ENCODE results near the gene HDAC8.

Gene HDAC8

DNA sequence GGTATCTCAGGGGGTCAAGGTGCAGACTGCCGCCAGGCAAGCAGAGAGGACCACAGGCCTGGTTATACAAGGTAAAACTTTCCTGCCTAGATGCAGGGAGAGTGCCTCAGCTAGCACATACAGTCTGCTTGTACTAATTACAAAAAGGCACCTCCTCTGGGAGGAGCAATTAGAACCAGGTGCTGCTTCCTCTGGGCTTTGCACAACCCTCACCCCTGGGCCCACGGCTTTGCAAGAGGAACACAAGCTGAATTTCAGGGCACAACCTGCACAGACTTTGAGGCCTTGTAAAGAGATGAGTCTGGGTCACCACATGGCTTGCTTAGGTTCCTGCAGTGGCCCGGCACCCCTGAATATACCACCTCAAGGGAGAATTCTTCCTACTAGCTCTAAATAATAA is 257.8 kb downstream of the HDAC8 start:
- no peak for DNase-seq (ENCODE audit: extremely low spot score)
- CTCF ChIA-PET = no interaction called here
- POLR2A ChIA-PET = no interaction called here
- TF ChIP-seq, protein P1, sequence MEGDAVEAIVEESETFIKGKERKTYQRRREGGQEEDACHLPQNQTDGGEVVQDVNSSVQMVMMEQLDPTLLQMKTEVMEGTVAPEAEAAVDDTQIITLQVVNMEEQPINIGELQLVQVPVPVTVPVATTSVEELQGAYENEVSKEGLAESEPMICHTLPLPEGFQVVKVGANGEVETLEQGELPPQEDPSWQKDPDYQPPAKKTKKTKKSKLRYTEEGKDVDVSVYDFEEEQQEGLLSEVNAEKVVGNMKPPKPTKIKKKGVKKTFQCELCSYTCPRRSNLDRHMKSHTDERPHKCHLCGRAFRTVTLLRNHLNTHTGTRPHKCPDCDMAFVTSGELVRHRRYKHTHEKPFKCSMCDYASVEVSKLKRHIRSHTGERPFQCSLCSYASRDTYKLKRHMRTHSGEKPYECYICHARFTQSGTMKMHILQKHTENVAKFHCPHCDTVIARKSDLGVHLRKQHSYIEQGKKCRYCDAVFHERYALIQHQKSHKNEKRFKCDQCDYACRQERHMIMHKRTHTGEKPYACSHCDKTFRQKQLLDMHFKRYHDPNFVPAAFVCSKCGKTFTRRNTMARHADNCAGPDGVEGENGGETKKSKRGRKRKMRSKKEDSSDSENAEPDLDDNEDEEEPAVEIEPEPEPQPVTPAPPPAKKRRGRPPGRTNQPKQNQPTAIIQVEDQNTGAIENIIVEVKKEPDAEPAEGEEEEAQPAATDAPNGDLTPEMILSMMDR (IDR thresholded peaks at IDR 0.05; ENCODE audit: control extremely low read depth, extremely low read depth, low read depth, missing control alignments) = no peak

DNA sequence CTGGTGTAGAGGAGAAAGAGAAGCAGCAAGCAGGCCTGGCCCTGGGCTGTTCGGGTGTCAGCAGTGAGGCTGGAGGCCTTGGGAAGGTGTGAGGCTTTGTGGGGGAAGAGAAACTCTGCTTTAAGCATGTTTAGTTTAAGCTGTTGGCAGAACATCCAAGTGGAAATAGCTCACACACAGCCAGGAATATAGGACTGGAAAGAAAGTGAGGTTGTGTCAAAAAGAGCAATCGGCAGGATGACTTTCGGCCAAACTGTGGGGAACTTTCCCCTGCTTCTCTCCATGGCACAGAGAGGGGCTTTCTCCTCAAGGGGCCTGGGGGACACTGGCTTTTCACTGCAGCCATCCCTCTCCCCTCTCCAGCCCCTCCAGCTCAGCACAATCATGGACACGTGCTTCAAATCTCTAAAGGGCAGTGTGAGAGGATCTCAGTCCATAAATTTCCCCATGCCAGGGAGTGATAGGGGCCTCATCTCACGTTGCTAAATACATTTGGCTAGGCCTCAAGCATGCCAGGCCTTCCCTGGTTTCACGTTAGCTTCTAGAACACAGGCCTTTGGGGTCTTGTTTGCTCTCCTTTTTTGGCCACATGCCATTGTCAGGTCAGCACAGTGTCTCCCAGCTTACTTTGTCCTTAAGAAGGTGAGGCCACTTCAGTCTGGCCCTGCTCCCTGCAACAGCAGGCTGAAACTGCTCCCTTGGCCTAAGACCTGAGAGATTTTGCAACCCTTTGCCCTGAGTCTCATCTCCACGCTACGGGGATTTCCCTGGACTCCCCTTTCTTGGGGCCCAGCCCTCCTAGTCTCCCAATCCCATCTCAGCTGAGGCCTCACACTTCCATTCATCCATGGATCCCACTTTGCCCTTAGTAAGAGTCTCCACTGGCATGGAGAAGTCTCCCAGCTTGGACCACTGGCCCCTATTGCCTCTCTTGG is 258.7 kb downstream of the HDAC8 start:
- POLR2A ChIA-PET = no interaction called here
- no peak for DNase-seq (ENCODE audit: extremely low spot score)
- TF ChIP-seq, protein P1 (IDR thresholded peaks at IDR 0.05; ENCODE audit: control extremely low read depth, extremely low read depth, low read depth, missing control alignments) = no peak
- CTCF ChIA-PET = no interaction called here

DNA sequence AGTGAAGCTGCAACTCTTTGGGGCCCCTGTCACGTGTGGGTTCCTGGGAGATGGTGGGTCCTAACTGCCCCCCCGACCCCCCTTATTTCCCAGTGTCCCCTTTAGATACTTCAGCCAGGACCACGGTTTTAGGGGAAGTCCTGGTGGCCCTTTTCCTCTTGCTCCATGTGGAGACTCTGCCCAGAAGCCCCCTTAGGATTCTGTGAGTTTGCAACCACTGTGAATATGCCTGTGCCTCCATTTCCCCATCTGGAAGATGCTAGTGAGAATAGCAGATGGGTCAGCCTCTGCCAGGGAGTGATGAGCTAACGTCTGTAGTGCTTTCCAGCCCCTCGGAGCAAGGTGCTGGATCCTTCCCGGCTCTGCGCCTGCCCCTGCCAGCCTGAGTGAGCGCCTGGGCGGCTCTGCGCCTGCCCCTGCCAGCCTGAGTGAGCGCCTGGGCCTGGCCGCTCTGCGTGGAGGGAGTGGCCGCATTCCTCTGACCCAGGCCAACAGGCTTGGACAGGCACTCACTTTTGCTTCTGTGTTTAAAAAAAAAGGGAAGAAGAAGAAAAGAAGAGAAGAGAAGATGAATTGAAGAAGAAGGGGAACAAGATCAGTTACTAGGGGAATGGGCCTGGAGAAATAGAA is 260.2 kb downstream of the HDAC8 start:
- ChIA-PET POLR2A (no interaction called here), CTCF (no interaction called here)
- TF ChIP-seq, protein P1 (IDR thresholded peaks at IDR 0.05; ENCODE audit: control extremely low read depth, extremely low read depth, low read depth, missing control alignments) = no peak
- no peak for DNase-seq (ENCODE audit: extremely low spot score)

DNA sequence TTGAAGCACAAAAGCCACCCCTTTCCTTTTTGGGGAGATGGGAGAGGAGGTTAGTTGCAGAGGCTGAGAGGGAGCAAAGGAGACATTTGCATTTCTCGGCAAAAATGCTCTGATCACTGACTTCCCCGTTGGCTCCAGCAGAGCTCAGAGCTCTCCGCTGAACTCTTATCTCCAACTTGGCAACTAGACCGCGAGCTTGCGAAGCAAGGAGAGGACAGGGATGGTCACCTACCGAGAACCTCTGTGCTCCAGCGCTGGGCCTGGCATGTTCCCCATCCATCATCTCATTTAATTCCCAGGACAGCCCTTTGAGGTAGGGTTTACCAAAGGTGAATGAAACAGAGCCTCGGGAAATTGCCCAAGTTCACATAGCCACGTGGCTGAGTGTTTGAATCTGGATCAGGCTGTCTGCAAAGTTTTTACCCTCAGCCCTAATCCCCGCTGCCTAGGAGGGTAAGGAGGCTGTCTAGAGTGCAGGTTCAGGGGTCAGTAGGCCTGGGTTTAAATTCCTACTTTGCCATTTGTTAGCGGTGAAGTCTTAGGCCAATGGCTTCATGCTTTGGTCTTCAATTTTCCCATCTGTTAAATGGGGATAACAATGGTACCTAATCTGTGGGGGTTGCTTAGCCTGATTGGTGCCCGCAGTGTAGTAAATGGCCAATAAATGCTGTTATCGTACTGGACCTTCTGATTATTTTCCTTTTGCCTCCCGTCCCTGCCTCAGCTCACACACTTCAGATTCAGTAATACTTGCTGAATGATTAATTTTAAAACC is 263.2 kb downstream of the HDAC8 start:
- no peak for DNase-seq (ENCODE audit: extremely low spot score)
- TF ChIP-seq, protein P1 (IDR thresholded peaks at IDR 0.05; ENCODE audit: control extremely low read depth, extremely low read depth, low read depth, missing control alignments) = no peak
- CTCF ChIA-PET = no interaction called here
- POLR2A ChIA-PET = interaction anchor here (0.9 kb wide), 1 partner anchor 32 kb away, joined by 3 read pairs; the partner anchor contains the start of gene RPS4X

DNA sequence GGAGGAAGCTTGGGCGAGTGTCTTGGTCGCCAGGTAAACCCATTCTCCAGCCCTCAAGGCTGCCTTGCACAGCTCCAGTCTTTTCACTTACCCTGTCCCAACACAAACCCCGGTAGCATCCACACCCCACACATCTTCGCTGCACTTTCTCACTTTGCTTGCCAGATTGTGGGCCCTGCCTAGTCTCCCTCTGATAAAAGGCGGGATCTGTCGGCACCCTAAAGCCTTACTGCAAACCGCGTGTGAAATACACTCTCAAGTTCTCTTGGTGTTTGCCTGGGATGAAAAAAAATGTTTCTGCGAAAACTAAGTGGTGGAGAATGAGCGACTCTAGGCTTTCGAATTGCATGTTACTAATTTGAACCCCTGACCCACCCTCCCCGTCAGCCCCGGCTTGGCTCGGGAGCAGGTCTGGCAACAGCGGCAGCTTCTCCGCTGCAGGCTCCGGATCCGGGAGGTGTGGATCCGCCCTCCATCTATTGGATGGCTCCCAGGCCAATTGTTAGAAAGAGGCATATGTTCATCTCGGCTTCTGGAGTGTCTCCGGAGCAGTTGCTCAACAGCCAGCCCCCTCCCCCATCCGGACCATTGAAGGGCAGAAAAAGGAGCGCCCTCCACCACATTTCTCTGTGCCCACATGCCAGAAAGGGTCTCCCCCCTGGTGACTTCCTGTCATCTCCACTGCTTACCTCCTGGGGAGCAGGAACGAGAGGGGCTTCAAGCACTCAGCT is 263.9 kb downstream of the HDAC8 start:
- ChIA-PET POLR2A (interaction anchor here (0.9 kb wide), 1 partner anchor 31 kb away, joined by 3 read pairs; the partner anchor contains the start of gene RPS4X), CTCF (no interaction called here)

More for the DNA sequence above, 263.9 kb downstream of the HDAC8 start:
- DNase-seq (ENCODE audit: extremely low spot score) = no peak
- TF ChIP-seq, protein P1 (IDR thresholded peaks at IDR 0.05; ENCODE audit: control extremely low read depth, extremely low read depth, low read depth, missing control alignments) = no peak
